CD4-positive, alpha-beta T cell treated with Interleukin-6 at 100 ng/mL for 8 hours (primary cell): Measurements from ENCODE around the gene RPS18.

ENCODE experiments used
- DNase-seq: peaks from one replicate; pipeline ENCODE4 v3.0.0-alpha.2; 2020; ENCODE audit warnings: mixed read lengths, low spot score

RPS18 gene

DNA sequence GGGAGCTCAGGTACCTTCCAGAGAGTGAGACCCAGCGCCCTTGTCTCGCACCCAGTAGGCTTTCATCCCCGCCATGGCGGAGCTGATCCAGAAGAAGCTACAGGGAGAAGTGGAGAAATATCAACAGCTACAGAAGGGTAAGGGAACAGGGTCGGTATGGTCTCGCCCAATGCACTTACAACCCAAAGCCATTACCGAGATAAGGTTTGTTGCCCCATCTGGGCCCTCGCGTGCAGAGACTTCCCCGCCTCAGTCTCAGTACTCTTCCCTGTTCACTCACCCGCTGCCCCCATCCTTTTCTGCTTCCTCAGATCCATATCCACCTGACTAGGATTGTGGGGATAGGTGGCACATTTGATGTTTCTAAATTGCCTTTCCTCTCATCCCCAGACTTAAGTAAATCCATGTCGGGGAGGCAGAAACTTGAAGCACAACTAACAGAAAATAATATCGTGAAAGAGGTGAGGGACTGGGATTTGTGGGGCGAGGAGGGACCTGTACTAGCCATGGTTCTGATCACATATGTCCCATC, 18.0 kb downstream of the RPS18 start:
- no peak for DNase-seq

DNA sequence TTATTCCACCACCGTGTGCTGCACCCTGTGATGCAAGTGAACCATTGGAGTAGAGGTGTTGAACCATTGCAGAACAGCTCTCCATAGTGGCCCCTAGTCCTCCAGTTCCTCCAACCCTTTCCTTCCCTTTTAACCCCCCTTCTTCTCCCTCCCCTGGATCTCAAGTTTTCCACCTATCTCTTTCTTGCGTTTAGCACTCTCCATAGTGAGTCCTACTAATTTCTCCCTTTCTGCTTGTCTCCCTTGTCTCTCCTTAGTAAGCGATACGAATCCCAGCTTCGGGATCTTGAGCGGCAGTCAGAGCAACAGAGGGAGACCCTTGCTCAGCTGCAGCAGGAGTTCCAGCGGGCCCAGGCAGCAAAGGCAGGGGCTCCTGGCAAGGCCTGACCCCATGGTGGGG, 18.6 kb downstream of the RPS18 start:
- DNase-seq, result no peak

DNA sequence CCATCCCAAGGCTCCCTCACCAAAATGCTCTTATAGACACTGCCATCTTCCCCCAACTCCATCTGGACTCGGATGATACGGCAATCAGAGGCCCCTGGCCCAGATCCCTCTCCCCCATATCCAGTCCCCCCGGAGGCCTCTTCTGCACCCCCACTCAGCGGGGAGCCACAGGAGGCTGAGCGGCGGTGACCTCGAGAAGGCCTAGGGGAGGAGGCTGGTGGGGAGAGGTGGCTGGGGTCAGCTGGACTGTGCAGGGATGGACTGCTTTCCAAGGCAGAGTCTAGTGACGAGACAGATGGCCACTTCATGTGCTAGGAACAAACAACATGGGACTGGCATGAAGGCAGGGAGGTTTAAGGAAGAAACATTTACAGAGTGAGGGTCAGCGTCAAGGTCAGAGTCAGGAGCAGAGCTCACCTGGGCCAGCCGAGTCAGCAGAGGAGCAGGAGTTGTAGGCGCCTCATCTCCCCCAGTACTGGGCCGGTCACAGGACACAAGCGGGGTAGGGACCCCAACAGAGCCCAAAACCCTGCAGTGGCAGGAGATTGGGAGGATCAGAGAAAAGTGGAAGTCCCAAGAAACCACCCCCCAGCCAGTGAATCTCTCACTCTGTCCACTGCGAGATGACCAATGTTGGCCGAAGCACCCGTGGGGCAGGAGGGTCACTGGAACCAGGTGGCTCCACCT, 21.3 kb downstream of the RPS18 start:
- DNase-seq, result no peak

DNA sequence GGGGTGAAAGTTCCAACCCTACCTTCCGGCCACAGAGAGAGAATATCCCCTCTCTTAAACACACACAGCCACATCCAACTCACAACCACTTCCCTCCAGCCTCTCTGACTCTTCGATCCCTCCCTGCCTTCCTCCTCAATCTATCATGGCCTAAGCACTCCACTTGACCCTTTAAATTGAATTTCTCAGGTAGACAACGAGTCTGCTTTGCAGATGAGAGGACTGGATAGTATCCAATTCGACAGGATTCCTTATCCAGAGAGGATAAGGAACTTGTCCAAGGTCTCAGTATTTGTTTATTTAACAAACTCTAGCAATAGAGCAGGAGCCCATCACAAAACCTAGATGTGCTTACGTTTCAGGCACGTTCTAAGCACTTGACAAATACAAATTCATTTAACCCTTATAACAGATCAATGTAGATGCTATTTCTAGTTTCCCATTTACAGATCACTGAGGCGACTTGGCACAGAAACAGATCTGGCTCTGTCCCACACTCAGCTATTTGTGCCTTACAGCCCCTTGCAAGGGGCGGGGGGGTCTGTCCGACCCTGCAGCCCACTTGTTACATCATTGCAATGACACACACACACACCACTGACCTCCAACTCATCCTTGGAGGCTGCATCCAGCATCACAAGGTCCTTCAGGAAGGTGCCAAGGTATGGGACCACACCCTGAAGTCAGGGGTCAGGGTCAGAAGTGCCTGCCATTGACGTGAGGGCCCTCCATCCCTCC, 22.4 kb downstream of the RPS18 start:
- DNase-seq, result no peak

DNA sequence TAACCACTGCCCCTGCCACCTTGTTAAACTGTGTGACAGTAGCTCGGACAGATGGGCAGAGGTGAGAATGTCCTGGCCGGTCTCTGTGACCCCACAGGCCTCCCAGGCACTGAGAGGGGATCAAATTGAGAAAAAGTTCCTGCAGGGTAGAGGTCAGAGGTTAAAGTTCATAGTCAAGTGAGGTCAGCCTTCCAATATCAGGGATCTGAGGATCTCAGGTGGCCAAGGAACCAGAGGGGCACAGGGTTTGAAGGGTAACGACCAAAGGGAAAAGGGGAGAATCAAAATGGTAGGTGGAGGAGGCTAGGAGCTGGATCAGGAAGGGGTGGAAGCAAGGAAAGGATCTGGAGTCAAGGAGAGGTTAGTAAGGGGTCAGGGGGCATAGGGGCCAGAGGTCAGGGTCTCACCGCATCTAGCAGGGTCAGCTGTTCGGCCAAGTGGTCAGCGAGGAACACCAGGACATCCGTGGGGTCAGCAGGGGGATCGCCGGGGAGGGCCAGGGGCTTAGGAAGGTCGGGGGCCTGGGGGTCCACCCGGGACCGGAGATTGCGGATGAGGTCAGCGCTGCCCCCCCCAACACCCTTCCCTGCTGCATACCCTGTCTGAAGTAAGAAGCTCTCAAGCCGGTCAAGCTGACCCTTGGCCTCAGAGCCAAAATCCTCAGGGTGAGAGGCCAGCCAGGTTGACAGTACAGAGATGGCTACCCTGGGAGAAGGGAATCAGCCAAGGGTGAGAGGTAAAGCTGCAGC, 23.9 kb downstream of the RPS18 start:
- no peak for DNase-seq

DNA sequence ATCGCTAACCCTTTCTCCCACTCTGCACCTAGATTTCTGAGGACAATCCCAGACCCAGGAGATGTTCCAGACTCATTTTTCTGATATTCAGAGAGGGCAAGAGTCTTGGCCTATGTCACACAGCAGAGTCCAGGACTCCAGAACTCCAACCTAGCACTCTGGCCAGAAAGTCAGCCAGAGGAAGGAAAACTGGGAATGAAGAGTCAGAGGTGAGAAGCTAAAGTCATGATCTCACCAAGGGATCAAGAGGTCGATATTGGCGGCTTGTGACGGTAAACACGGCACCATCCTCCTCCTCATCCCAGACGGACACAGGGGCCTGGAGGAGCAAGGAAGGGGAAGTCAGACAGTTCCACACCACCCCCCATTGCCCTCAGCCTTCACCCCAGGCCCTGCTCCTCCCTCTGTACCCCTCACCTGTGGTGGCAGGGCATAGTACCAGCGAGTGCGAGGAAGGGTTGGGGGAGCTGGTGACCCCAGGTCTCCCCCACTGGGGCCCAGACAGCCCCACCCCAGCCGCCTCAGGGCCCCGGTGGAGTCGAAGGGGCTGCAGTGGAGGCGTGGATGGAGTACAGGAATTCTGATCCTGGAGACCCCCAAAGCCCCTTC, 25.0 kb downstream of the RPS18 start:
- no peak for DNase-seq

DNA sequence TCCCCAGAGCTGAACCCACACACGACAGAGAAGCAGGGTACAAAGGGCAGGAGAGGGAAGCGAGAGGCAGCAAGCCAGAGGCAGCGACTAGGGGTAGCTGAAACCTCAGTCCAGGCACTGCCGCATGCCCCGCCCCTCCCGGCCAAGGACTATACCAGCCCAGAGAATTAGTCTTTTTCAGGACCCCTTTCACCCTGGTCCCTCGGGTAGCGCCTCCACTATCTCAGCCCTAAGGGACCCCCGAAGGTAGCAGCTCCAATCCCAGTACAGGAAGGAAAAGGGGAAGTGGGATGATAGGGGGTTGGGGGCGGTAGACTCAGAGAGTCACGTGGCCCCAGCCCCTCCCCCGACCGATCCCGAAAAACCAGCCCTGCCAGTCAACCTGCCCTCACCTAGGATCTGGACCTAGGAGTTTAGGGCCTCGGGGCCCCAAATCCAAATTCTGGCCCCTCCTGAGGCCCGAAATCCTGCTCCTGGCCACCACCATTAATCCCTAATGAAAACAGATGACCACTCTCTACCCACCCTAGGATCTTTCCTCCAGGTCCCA, 25.6 kb downstream of the RPS18 start:
- DNase-seq, result no peak

DNA sequence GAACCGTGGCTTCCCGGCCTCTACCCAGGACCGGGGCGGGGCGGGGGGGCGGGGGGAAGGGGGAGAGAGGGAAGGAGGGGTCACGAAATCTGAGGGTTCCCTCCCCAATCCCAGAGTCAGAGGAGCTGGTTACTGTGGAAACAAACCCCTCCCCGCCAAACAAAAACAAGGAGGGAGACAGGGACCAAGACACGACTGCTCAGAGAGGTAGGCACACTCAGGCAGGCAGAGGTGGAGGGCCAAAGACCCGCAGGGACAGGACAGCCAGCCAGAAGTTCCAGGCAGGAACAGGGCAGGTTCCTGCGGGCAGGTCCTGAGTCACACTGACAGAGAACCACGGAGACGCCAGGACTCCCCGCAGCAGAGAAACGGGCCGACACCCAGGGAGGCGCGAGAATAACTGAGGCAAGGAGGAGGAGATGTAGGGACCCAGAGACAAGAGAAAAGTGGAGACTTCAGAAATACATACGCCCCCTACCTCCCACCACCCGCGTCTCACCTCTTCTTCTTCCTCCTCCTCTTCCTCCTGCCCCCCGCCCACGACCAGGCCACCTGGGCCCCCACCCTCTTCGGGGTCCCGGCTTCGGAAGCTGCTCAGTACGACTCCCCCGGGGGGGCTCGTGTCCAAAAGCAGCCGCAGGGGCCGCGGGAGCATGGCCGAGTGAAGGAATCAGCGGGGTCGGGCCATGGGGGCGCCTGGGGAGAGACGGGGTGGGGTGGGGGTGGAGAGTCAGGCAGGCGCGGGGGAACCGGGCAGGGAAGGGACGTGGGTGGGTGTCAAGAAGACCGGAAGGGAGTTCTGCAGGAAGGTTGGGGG, 26.3 kb downstream of the RPS18 start:
- peak; percentile 57 for DNase-seq

DNA sequence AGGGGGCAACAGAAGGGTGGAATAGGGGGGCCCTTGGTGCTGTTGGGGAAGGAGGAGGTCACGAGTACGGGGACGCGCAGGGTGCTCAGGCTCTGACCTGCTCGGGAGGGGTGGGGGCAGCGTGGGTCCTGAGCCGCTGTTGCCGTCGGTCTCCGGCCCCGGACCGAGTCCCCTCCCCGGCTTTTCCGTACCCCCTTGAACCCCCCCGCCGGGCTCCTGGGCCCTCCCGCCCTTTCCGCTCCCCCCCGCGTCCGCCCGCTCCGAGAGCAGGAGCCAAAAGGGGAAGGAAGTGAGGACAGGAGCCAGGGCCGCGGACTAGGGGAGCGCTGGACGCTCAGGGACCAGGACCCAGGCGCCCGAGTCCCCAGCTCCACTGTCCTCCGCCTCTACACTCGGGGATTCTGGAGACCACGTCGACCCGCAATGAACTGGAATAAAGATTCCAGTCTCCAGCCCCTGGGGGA, 26.9 kb downstream of the RPS18 start, which contains the start of gene RGL2:
TSS of gene RGL2 (minus strand) at position 170 of the 464 bp plus-strand sequence. CDS start 332 bp downstream, outside the sequence.
- DNase-seq, result peak; percentile 70

DNA sequence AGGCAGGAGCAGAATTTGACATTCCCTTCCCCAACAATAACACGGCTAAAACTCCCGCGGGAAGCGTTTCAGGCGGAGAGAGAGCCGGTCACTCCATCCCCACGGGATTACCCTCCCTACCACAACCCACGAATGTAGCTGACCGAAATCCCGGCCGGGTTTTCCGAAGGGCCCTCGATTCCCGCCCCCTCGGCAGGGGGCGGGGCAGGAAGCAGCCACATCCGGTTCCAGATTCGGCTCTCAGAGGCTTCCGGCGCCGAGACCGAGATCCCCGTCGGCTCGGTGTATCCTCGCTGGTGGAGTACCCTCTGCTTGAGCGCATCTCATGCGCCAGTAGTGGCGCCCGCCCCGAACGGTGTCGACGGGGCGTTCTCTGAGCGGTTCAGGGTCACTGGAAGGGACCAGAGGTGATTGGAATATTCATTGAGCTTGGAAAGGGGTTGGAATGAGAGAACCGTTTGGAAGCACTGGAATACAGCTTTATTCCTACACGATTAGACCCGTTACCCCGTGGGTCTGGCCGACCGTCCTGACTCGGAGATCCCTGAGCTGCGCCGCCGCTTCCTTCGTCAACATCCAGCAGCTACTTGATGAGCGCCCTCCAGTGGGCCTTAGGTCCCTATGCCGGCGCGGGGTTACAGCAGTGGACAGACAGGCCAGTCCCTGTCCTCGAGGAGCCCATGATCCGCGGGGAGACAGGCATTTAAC, 27.5 kb downstream of the RPS18 start:
- DNase-seq, result peak; percentile 91

DNA sequence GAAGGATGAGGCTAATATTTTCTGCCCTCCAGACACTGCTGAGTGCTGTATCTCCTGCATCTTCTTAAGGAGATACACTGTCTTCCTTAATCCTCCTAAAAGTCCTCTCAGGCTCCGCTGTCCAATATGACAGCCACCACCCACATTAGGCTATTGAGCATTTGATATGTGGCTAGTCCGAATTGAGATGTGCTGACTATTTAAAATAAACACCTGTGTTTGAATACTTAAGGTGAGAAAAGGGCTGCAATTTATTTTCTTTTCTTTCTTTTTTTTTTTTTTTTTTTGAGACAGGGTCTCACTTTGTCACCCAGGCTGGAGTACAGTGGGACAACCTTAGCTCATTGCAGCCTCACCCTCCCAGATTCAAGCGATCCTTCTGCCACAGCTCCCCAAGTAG, 30.0 kb downstream of the RPS18 start:
- no peak for DNase-seq

DNA sequence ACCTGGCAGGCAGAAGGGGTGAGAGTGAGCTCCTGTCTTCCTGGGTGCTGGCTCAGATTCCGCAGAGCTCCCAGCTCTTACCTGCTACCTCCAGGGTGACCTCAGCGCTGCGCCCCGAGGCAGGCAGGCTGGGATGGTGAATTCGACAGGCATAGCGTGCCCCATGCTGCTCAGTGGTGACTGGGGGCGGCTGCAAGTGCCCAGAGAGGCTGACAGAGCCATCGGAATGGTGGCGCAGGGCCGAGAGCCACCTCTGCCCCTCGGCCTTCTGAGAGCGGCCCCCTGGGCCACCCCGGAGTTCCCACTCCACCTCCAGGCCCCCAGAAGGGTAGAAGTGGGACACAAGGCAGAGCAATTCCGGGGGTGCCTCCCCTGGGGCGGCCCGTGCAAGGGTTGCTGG, 32.3 kb downstream of the RPS18 start:
- DNase-seq, result no peak

DNA sequence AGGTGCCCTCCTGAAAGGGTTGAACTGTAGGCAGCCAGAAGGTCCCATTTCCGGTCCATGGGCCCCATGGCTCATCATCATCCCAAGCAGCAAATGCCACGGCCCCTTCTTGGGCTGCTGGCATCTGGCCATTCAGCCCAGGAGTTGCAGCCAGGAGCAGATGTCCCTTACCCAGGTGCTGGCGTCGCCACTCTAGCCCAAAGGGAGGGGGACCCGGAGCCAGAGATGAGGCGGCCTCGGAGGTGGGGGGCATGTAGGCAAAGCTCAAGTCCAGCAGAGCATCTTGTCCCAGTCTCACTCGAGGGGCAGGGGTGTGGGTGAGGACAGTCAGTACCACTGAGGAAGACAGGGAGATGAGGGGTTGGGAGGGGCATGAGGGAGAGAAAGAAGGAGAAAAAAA, 33.2 kb downstream of the RPS18 start:
- no peak for DNase-seq

DNA sequence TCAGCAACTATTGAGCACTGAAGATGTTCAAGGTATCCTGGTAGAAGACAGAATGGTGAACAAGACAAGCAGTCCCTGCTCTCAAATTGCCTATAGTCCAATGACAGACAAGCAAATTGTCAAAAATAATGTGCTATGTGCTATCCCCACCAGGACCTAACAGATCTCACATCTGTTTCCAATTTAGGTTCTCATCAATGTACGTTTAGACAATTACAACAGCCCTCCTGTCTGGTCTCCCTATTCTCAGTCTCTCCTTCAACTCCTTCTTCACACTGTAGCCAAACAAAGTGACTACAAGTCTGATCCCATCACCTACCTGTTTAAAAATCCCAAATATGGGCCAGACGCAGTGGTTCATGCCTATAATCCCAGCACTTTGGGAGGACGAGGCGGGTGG, 34.5 kb downstream of the RPS18 start:
- no peak for DNase-seq

DNA sequence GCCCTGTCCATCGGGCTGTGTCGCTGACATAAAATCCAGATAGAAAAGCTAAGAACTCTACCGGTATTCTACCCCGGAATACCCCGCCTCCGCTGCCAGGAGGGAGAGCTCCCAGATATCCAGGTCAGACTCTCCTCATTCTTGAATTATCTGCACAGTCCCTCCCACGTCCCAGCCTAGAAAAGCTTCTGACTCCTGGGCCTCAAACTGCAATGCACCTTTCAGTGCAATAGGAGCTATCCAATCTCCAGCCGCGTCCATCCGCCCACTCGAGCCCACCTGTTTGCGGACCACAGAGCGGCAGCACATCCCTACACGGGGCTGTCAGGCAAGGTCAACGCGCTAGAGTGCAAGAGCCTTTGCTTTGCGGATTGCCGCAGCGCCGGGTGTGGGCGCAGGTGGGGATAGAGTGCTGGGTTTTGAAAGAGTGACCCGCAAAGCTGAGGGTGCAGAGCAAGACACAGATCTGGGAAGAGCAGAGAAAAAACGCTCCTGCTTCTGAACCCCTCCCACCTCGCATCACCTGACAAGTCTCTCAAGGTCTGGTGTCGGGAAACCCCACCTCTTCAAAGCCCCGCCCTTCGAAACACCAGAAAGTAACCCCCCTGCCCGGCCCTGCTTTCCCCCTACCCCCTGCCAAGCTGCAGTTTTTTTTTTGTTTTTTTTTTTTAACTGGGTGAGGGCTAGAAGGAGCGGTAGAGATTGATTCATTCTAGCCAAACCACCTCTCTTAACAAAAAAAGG, 40.7 kb downstream of the RPS18 start:
- DNase-seq, result peak; percentile 91

DNA sequence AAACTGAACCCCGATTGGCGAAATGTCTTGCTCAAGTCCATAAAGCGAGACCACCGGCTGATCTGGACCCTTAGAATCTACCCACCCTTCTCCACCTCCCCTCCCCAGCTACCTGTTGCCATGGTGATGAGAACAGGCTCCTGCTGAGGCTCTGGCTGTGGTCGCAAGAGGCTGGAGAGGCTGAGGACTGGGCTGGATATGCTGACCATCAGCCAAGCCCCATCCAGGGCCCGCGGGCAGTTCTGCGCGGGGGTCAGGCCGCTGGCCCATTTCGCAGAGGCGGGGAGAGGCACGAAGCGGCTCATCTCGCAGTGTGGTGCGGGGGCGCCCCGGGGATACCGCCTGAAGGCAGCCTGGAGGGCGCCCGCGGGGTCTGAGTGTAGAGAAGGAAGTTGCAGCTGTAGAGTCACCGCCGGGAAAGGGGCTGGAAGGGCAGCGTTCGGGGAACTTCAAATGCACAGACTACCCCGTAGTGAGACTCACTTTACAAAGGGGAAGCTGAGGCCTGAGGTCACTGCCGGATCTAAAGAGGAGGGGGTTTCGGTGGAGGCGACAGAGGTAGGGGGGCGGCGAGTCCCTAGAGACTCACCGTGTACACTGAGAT, 41.3 kb downstream of the RPS18 start:
- DNase-seq, result no peak

DNA sequence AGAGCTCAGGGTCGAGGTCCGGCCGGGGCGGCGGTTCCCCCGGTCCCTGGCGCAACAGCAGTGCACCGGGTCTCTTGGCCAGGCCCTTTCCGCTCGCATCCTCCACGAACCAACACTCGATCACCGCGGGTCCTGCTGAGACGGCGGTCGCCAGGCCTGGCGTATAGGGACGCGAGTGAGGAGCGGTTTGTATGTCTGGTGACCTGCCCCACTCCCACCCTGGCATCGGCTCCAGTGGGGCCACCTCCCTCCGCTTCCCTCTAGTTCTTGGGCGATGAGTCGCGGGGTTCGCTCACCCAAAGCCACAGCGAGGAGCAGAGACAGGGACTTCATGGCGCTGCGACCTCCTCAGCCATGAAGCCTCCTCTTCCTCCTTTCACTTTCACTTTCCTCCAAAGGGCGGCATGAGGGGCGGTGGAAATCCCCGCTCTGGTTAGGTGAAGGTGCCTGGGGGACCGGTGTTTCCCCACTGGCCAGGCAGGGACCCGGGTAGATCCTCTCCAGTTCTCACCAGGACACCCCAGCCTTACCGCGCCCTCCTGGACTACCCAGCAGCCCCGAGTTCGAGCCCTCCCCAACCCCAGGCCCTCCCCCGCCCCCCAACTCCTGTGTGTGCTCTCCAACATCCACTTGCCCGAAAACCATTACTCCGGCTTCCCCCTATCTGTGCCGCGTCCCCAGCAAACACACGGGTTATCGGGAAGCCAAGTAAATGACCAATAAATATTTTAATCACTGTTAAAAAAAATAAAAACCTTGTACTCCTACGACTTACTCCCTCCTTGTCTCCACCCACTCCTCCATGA, 42.0 kb downstream of the RPS18 start, which contains the start of gene TAPBP:
TSS of gene TAPBP (minus strand) at position 370 of the 806 bp plus-strand sequence. CDS start at position 333, 37 bp downstream.
- peak; percentile 82 for DNase-seq

DNA sequence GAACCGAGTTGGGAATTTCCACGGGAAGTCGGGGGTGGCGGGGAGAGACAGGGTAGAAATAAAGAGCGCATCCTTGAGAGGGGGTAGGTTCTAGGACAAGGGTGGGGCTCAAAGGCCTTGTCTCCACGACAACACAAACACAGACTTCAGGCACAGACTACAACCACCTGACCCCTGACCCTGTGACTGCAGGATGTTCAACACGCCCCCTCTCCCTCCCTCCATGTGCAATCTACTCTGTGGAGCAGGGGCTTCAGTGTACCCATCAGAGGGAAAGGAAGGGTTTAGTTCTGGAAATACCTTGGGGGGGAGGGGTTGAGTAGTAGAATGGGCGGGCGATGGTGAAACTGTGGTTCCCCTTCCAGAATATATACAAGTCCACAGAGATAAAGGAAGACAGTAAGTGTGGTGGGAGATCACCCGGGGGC, 42.7 kb downstream of the RPS18 start:
- peak; percentile 65 for DNase-seq
